Panc1 (cell line): ENCODE measurements around the gene ITIH5. TPM values are rescaled to one million over a fixed set of nuclear protein-coding genes. Genes with fewer than 3 reads are reported as not detected.

ENCODE experiments used
- ATAC-seq: fragments of 200-7000 bp; cut with Tn5 transposase; 2 replicates; pipeline ENCODE4 v1.9.1; 2020; ENCODE audit warnings: mild to moderate bottlenecking, moderate library complexity
- BruUV-seq: library from RNA; stranded (reverse); fragments of 400-500 nt; replicated peaks from 2 replicates; lab custom pipeline; 2021; lab: Mats Ljungman, UMichigan
- CTCF ChIA-PET: fragments of 300-600 bp; sonication (Branson Sonifier 250); formaldehyde crosslinking; loops from one replicate; lab custom pipeline; 2022; ENCODE audit warnings: antibody characterized with exemption; lab: Charles Lee
- POLR2A ChIA-PET: fragments of 300-600 bp; sonication (Branson Sonifier 250); formaldehyde crosslinking; loops from one replicate; lab custom pipeline; 2022; ENCODE audit warnings: antibody characterized with exemption; lab: Charles Lee
- DNase-seq: peaks from one replicate; pipeline ENCODE4 v3.0.0-alpha.2; 2010; ENCODE audit warnings: low read depth, low spot score
- H3K27ac ChIP-seq: 2 replicates; pipeline ENCODE4 v1.5.1; 2011; ENCODE audit warnings: mild to moderate bottlenecking, low read length, inconsistent platforms
- H3K27me3 ChIP-seq: fragments of 200-500 bp; sonication (Bioruptor generic); 2 replicates; pipeline ENCODE4 v1.6.0; 2014; ENCODE audit warnings: low read length, inconsistent platforms; ENCODE audit not compliant: control insufficient read depth, insufficient read depth
- H3K36me3 ChIP-seq: fragments of 200-500 bp; sonication (Bioruptor generic); 2 replicates; pipeline ENCODE4 v1.5.1; 2014; ENCODE audit warnings: inconsistent platforms, mild to moderate bottlenecking, low read length, moderate library complexity; ENCODE audit not compliant: control insufficient read depth, insufficient read depth
- H3K4me1 ChIP-seq: 2 replicates; pipeline ENCODE4 v1.5.1; 2011; ENCODE audit warnings: inconsistent platforms, mild to moderate bottlenecking, low read length, moderate library complexity; ENCODE audit not compliant: control insufficient read depth, insufficient read depth
- H3K4me3 ChIP-seq, 2 experiments: 2 replicates each; pipeline ENCODE4 v1.5.1; 2011 to 2012; ENCODE audit warnings: low read depth in 2 of 2, low read length in 2 of 2, mild to moderate bottlenecking in 2 of 2, inconsistent platforms in 1 of 2, moderate library complexity in 1 of 2
- H3K9me3 ChIP-seq: fragments of 200-500 bp; sonication (Bioruptor generic); 2 replicates; pipeline ENCODE4 v1.5.1; 2014; ENCODE audit warnings: low read depth, mild to moderate bottlenecking, inconsistent platforms, low read length, moderate library complexity; ENCODE audit not compliant: control insufficient read depth, insufficient read depth
- POLR2AphosphoS5 ChIP-seq: IDR thresholded peaks from 2 replicates; pipeline ENCODE4 v1.6.1; 2012; ENCODE audit warnings: mild to moderate bottlenecking, low read depth, low read length, moderate library complexity
- SIN3A ChIP-seq: IDR thresholded peaks from 2 replicates; pipeline ENCODE4 v1.6.1; 2012; ENCODE audit warnings: low read depth, mild to moderate bottlenecking, low read length, moderate library complexity, borderline replicate concordance; ENCODE audit not compliant: insufficient read depth
- TCF7L2 ChIP-seq: IDR thresholded peaks from 2 replicates; pipeline ENCODE4 v1.6.1; 2011; ENCODE audit warnings: mild to moderate bottlenecking, low read depth, low read length, inconsistent platforms
- in situ Hi-C: cut with HindIII; loops from 2 replicates; pipeline ENCODE4 v1.10.0; 2016; ENCODE audit warnings: low sequenced_read_pairs, low pct_unique_long_range_greater_than_20kb
- intact Hi-C: fragments of 100-400 bp; cut with micrococcal nuclease; formaldehyde crosslinking; loops from one replicate; pipeline ENCODE4 v1.10.0; 2022; ENCODE audit not compliant: unreplicated experiment
- total RNA-seq: library from RNA; stranded (reverse); gene quantifications from one replicate; pipeline ENCODE4 v1.2.1, GENCODE V29; 2021; ENCODE audit not compliant: unreplicated experiment
- TF ChIP-seq, protein P1 (sequence below): fragments of 450-650 bp; IDR thresholded peaks from 2 replicates; pipeline ENCODE4 v1.5.1; 2017; ENCODE audit warnings: mild to moderate bottlenecking
- TF ChIP-seq, protein P2 (sequence below), 2 experiments: IDR thresholded peaks; 2 replicates each; pipeline ENCODE4 v1.6.1; 2011 to 2012; ENCODE audit warnings: low read depth in 2 of 2, control low read depth in 1 of 2, low read length in 1 of 2, mild to moderate bottlenecking in 1 of 2, moderate library complexity in 1 of 2; ENCODE audit not compliant: insufficient read depth in 1 of 2

ITIH5 gene
- total RNA-seq, 1 experiment from 2014 or later: not detected

DNA sequence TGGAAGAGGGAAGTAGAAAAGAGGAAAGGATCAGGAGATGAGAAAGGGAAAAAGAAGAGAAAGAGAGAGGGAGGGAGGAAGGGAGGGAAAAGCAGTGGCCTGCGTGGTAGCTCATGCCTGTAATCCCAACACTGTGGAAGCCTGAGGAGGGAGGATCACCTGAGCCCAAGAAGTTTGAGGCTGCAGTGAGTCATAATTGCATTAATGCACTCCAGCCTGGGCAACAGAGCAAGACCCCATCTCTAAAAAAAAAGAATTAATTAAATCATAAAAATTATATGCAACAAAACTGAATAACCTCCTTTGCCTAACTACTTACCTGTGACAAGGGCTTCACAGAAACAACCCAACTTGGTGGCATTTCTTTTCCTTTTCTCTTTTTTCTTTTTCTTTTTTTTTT lies 148.1 kb downstream of the ITIH5 start:
- Histone ChIP-seq H3K4me1 (no peaks in the 10 kb centered on the region), H3K27me3 (peaks cover 7% of the 10 kb centered on the region; the same call in 1 of the 2 replicates), H3K36me3 (no peaks in the 10 kb centered on the region), H3K4me3 (no peak overlapping the region), H3K27ac (no peak overlapping the region), H3K9me3 (no peaks in the 10 kb centered on the region)
- DNase-seq: no peak
- intact Hi-C loops (no loop called here), in situ Hi-C loops (no loop called here)
- TF ChIP-seq POLR2AphosphoS5 (no peak), SIN3A (no peak), TCF7L2 (no peak)
- TF ChIP-seq, protein P1, sequence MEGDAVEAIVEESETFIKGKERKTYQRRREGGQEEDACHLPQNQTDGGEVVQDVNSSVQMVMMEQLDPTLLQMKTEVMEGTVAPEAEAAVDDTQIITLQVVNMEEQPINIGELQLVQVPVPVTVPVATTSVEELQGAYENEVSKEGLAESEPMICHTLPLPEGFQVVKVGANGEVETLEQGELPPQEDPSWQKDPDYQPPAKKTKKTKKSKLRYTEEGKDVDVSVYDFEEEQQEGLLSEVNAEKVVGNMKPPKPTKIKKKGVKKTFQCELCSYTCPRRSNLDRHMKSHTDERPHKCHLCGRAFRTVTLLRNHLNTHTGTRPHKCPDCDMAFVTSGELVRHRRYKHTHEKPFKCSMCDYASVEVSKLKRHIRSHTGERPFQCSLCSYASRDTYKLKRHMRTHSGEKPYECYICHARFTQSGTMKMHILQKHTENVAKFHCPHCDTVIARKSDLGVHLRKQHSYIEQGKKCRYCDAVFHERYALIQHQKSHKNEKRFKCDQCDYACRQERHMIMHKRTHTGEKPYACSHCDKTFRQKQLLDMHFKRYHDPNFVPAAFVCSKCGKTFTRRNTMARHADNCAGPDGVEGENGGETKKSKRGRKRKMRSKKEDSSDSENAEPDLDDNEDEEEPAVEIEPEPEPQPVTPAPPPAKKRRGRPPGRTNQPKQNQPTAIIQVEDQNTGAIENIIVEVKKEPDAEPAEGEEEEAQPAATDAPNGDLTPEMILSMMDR: no peak
- TF ChIP-seq, protein P2, sequence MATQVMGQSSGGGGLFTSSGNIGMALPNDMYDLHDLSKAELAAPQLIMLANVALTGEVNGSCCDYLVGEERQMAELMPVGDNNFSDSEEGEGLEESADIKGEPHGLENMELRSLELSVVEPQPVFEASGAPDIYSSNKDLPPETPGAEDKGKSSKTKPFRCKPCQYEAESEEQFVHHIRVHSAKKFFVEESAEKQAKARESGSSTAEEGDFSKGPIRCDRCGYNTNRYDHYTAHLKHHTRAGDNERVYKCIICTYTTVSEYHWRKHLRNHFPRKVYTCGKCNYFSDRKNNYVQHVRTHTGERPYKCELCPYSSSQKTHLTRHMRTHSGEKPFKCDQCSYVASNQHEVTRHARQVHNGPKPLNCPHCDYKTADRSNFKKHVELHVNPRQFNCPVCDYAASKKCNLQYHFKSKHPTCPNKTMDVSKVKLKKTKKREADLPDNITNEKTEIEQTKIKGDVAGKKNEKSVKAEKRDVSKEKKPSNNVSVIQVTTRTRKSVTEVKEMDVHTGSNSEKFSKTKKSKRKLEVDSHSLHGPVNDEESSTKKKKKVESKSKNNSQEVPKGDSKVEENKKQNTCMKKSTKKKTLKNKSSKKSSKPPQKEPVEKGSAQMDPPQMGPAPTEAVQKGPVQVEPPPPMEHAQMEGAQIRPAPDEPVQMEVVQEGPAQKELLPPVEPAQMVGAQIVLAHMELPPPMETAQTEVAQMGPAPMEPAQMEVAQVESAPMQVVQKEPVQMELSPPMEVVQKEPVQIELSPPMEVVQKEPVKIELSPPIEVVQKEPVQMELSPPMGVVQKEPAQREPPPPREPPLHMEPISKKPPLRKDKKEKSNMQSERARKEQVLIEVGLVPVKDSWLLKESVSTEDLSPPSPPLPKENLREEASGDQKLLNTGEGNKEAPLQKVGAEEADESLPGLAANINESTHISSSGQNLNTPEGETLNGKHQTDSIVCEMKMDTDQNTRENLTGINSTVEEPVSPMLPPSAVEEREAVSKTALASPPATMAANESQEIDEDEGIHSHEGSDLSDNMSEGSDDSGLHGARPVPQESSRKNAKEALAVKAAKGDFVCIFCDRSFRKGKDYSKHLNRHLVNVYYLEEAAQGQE (IDR thresholded peaks at IDR 0.05; ENCODE audit: insufficient read depth in 1 of 2, low read depth in 2 of 2, low read length in 1 of 2): no peak
- ChIA-PET CTCF (no interaction called here), POLR2A (no interaction called here)
- no TSS peak for BruUV-seq
- no peak for ATAC-seq

DNA sequence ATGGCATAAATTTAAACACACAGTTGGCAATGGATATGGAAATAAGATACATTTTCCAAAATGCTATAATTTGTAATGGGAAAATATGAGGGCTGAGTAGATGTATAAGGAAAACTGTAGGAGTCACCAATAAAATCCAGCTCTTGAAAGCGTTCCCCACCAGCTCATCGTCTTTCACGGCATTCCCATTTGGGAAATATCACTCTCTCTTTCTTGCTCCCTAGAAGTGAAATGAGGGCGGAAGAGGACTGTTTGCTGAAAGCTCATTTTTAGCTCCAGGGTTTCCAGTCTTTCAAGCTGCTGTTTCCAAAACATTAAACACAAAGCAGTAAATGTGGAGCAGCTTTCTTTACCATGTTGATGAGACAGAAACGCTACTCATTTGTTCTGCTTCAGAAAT lies 151.3 kb downstream of the ITIH5 start:
- Histone ChIP-seq H3K36me3 (no peaks in the 10 kb centered on the region), H3K27ac (no peak overlapping the region), H3K27me3 (peaks cover 4% of the 10 kb centered on the region; the same call in 1 of the 2 replicates), H3K9me3 (no peaks in the 10 kb centered on the region), H3K4me3 (no peak overlapping the region), H3K4me1 (no peaks in the 10 kb centered on the region)
- intact Hi-C loops (no loop called here), in situ Hi-C loops (no loop called here)
- ATAC-seq (no peak), DNase-seq (no peak)
- no peak for TF ChIP-seq TCF7L2
- ChIA-PET CTCF (no interaction called here), POLR2A (no interaction called here)
- no TSS peak for BruUV-seq

DNA sequence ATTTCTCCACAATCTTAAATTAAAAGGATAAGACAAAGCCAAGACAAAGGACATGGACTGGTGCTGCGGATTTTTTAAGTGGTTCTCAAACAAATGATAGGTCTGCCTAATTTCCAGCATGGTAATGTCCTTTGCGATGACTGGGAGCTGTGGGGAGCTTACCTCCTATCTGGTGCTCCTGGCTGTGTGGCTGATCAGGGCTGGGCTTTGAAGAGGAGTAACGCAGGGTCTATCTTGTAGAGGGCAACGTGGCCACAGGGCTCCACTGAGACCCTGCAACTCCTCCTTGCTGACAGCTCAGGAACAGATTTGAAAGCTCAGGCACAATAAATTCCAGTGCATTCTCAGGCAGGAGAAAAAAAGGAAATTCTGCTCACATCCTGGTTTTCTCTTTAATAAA lies 152.8 kb downstream of the ITIH5 start:
- Histone ChIP-seq H3K9me3 (no peaks in the 10 kb centered on the region), H3K4me1 (no peaks in the 10 kb centered on the region), H3K27ac (no peak overlapping the region), H3K4me3 (no peak overlapping the region), H3K27me3 (peaks cover 4% of the 10 kb centered on the region; the same call in 1 of the 2 replicates), H3K36me3 (no peaks in the 10 kb centered on the region)
- TF ChIP-seq POLR2AphosphoS5: no peak
- TF ChIP-seq, protein P2 (IDR thresholded peaks at IDR 0.05; ENCODE audit: insufficient read depth in 1 of 2, low read depth in 2 of 2, low read length in 1 of 2): no peak
- TF ChIP-seq, protein P1: no peak
- TF ChIP-seq TCF7L2: no peak
- no peak for TF ChIP-seq SIN3A
- CTCF ChIA-PET: no interaction called here
- intact Hi-C loops: no loop called here
- ATAC-seq (no peak), DNase-seq (no peak)
- in situ Hi-C loops: no loop called here
- BruUV-seq: no TSS peak
- POLR2A ChIA-PET: no interaction called here
